Measurements from ENCODE around the gene CYB5D1.

Gene CYB5D1

GRCh38 chr17:7887038-7887481 lies 29.3 kb downstream of the CYB5D1 start:
- DNase-seq, result no peak

GRCh38 chr17:7887482-7888183 lies 29.8 kb downstream of the CYB5D1 start:
- peak; percentile 99 for DNase-seq

GRCh38 chr17:7888184-7888920 lies 30.5 kb downstream of the CYB5D1 start, which contains the start of gene CHD3:
Gene CHD3, plus strand, starts transcription at chr17:7888789. Its CDS starts 212 bp downstream, at chr17:7889001.
- peak; percentile 71 for DNase-seq

GRCh38 chr17:7889166-7889955 lies 31.6 kb downstream of the CYB5D1 start:
- DNase-seq, result peak; percentile 98

DNA sequence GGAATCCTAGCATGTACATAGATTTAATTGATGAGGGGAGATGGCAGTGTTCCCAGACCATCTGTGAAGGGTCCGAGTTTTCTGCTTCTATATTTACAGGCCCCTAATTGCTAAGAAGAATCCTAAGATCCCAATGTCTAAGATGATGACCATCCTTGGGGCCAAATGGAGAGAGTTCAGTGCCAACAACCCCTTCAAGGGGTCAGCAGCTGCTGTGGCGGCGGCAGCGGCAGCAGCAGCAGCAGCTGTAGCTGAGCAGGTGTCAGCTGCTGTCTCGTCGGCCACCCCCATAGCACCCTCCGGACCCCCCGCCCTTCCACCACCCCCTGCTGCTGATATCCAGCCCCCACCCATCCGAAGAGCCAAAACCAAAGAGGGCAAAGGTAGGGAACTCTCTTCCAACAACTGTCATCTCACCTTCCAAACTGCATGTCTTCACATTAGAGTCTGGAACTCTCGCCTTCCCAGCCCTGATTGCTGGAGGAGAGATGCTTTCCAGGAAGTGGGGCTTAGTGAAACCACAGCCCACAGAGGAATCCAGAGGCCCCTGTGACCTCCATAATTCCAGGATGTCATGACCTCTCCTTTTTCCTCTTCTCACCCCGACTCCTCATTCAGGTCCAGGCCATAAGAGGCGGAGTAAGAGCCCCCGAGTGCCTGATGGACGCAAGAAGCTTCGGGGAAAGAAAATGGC lies 35.5 kb downstream of the CYB5D1 start:
- no peak for DNase-seq

DNA sequence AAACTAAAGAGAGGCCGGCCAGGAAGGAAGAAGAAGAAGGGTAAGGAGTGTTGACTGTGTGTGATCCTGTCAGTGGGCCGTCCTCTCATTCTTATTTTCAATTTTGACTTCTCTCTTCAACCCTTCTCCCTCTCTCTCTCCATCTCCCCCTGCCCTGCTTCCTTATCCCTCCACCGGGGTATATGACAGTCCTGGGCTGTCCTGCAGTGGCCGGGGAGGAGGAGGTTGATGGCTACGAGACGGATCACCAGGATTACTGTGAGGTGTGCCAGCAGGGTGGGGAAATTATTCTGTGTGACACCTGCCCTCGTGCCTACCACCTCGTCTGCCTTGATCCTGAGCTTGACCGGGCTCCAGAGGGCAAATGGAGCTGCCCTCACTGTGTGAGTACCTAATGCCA lies 36.4 kb downstream of the CYB5D1 start:
- DNase-seq, result no peak

DNA sequence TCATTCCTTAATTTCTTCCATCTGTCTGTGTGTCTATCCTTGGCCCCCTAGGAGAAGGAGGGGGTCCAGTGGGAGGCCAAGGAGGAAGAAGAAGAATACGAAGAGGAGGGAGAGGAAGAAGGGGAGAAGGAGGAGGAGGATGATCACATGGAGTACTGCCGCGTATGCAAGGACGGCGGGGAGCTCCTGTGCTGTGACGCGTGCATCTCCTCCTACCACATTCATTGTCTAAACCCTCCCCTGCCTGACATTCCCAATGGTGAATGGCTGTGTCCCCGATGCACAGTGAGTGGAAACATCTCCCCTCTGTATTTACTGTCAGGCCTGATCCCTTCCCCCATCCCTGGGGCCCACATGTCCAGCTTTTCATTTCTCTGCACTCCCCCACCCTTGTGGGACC lies 37.1 kb downstream of the CYB5D1 start:
- no peak for DNase-seq

DNA sequence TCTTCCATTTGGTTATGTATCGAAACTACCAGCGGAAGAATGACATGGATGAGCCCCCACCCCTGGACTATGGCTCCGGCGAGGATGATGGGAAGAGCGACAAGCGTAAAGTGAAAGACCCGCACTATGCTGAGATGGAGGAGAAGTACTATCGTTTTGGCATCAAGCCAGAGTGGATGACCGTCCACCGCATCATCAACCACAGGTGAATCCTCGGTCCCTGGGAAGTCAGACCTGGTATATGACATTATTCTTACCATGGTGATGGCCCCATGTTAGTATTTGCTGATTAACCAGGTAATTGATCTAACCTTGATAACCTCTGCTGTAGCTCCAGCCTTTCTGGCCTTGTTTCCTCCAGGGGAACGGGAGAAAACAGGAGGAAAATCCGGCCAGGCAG lies 39.3 kb downstream of the CYB5D1 start:
- no peak for DNase-seq

- no peak for DNase-seq
Measured at GRCh38 chr17:7897773-7898172, 40.0 kb downstream of the CYB5D1 start.

DNA sequence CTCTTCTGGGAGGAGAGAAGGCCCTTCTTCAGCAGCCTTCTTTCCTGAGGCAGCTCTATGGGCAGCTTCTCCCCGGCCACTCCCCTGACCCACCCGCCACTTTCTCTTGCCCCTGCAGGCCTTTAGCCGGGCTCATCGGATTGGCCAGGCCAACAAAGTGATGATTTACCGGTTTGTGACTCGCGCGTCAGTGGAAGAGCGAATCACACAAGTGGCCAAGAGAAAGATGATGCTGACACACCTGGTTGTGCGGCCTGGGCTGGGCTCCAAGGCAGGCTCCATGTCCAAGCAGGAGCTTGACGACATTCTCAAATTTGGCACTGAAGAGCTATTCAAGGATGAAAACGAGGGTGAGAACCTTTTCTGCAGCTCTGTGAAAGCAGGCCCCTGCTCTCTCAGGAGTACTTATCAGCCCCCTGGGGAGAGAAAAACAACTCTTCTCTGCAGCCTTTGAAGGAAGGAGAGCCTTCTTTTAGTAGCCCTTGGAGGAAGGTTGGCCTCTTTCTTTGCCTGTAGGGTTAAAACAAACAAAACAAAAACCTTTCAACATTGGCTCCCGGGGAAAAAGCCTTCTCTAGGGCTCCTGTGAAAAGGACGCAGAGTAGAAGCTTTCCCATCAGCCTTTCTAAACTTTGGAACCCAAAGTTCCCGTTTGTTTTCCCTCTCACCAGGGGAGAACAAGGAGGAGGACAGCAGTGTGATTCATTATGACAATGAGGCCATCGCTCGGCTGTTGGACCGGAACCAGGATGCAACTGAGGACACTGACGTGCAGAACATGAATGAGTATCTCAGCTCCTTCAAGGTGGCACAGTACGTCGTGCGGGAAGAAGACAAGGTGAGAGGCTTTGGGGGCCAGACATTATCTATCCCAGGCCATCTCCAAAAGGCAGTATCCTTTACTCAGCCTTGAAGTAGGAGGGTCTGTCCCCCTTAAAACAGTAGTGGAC lies 45.6 kb downstream of the CYB5D1 start:
- DNase-seq, result no peak

DNA sequence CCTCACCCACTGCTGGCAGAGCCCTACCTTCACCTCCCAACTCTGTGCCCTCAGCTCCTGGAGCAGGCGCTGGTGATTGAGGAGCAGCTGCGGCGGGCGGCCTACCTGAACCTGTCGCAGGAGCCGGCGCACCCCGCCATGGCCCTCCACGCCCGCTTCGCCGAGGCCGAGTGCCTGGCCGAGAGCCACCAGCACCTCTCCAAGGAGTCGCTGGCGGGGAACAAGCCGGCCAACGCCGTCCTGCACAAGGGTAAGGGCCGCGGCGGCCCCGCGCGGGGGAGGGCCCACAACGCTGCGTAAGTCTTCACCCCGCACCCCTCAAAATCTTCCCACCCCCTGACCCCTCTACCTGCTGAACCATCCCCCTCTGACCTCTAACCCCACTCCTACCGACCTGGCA lies 51.3 kb downstream of the CYB5D1 start:
- DNase-seq, result no peak

- DNase-seq, result no peak
Measured at GRCh38 chr17:7910281-7910680, 52.5 kb downstream of the CYB5D1 start.

- no peak for DNase-seq
Measured at GRCh38 chr17:7910711-7911110, 52.9 kb downstream of the CYB5D1 start.

GRCh38 chr17:7911116-7911515 lies 53.3 kb downstream of the CYB5D1 start:
- DNase-seq, result no peak

Data from NCI-H69 (cell line).